ENCODE measurements around the gene XPO5.

DNA sequence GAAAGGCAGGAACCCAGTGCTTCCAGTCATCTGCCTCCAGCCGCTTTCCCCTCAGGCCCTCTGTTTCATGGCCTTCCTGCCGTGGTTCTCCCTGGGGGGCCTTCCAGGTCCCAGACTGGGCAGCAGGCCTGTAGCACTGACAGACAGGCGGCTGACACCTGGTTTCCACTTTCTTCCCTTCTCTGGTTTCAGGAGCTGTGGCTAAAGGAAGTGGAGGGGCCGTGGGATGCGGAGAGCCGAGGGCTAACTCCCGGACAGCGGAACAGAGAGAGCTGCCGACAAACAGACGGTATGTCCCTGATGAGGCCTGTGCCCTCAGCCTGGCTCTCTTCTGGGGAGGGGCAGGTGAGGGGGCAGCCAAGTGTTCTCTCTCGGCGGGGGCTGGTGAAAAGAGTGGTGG, 78.1 kb downstream of the XPO5 start:
- no peak for TF ChIP-seq GATA2 (IDR thresholded peaks at IDR 0.05; ENCODE audit: low read depth, low read length)
- no peak for TF ChIP-seq GATA3 (IDR thresholded peaks at IDR 0.05; ENCODE audit: low read depth, low read length)

Measured in SH-SY5Y (cell line).